Epithelial cell of proximal tubule (primary cell): ENCODE data around the gene GPR37L1. TPM values are rescaled to one million over a fixed set of nuclear protein-coding genes. Genes with fewer than 3 reads are reported as not detected.
"Not testable (repeated sequence)": the region's sequence is repeated elsewhere in the genome, so short reads cannot be mapped to it uniquely, and the experiment has no call there.

Experiments
- DNase-seq: peaks from one replicate; pipeline ENCODE4 v3.0.0-alpha.2; 2011; ENCODE audit warnings: low read depth
- H3K4me3 ChIP-seq: 2 replicates; pipeline ENCODE4 v1.5.1; 2011; ENCODE audit warnings: low read depth, mild to moderate bottlenecking, low read length
- total RNA-seq: library from RNA; depleted of rRNA; stranded (reverse); fragments of >200 nt; gene quantifications from 2 replicates; pipeline ENCODE4 v1.2.3, GENCODE V29; 2015
- TF ChIP-seq, protein P1 (sequence below): conservative IDR thresholded peaks from 2 replicates; pipeline ENCODE4 v1.5.1; 2012; ENCODE audit warnings: low read depth, mild to moderate bottlenecking, low read length

Gene GPR37L1
- total RNA-seq, 1 donor from 2014 or later = 0.06 TPM

DNA sequence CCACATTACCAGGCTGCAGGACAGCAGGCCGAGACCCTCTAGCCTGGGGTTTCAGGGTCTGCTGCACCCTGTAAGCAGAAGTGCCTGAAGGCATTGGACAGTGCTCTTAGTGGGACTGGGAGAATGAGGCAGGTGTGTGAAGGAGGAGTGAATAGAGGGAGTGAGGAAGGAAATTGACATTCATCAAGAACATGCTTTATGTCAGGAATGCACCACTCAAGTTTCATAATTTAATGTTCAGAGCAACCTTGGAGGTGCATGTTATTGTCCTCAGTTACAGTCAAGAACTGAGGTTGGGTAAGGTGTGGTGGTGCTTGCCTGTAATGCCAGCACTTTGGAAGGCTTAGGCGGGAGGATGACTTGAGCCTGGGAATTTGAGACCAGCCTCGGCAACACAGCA lies 11.7 kb upstream of the GPR37L1 start:
- TF ChIP-seq, protein P1, sequence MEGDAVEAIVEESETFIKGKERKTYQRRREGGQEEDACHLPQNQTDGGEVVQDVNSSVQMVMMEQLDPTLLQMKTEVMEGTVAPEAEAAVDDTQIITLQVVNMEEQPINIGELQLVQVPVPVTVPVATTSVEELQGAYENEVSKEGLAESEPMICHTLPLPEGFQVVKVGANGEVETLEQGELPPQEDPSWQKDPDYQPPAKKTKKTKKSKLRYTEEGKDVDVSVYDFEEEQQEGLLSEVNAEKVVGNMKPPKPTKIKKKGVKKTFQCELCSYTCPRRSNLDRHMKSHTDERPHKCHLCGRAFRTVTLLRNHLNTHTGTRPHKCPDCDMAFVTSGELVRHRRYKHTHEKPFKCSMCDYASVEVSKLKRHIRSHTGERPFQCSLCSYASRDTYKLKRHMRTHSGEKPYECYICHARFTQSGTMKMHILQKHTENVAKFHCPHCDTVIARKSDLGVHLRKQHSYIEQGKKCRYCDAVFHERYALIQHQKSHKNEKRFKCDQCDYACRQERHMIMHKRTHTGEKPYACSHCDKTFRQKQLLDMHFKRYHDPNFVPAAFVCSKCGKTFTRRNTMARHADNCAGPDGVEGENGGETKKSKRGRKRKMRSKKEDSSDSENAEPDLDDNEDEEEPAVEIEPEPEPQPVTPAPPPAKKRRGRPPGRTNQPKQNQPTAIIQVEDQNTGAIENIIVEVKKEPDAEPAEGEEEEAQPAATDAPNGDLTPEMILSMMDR = no peak
- DNase-seq = no peak
- H3K4me3 ChIP-seq = no peak overlapping the region

DNA sequence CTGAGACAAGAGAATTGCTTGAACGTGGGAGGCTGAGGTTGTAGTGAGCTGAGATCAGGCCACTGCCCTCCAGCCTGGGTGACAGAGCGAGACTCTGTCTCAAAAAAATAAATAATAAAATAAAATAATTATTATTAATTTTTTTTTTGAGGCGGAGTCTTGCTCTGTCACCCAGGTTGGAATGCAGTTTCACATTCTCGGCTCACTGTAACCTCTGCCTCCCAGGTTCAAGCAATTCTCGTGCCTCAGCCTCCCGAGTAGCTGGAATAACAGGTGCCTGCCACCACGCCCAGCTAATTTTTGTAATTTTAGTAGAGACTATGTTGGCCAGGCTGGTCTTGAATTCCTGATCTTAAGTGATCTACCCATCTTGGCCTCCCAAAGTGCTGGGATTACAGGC lies 11.1 kb upstream of the GPR37L1 start:
- not testable (repeated sequence) for DNase-seq

DNA sequence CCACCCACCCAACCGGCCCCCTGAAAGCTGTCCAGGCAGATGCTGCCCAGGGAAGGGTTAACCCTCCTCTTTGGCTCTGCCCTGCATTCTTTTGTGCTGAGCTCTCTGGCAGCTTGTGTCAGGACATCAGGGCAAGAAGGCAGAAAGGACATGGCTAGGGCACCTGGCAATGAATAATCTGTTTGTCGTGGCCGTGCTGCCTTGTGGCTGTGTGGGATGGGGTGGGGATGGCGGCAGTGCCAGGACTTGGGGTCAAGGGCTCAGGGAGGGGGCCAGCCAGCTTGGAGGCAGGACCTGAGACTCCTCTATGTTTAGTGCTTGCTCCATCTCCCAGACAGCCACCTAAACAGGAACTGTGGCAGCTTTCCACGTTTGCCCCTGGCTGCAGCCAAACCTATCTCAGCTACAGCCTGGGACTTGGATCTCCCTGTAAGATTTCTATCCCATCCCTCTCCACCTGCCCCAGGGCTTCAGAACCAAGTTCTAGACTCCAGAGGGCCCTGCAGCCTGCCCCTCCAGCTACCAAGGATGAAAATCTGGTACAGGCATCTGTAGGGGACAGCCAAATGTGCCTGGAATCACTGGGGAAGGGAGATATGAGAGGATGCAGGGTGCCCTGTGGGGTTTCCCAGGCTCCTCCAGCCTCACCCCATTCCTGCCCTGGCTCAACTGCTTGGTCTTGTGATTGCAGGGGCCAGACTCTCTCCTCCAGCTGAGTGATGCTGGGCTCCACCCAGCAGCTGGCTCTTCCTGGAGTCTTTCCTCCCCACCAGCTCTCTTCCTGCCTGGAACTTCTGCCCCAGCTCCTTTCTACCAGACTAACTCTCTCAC lies 9.6 kb upstream of the GPR37L1 start:
- TF ChIP-seq, protein P1 = no peak
- DNase-seq = no peak

More for the DNA sequence above, 11.1 kb upstream of the GPR37L1 start:
- not testable (repeated sequence) for H3K4me3 ChIP-seq

DNA sequence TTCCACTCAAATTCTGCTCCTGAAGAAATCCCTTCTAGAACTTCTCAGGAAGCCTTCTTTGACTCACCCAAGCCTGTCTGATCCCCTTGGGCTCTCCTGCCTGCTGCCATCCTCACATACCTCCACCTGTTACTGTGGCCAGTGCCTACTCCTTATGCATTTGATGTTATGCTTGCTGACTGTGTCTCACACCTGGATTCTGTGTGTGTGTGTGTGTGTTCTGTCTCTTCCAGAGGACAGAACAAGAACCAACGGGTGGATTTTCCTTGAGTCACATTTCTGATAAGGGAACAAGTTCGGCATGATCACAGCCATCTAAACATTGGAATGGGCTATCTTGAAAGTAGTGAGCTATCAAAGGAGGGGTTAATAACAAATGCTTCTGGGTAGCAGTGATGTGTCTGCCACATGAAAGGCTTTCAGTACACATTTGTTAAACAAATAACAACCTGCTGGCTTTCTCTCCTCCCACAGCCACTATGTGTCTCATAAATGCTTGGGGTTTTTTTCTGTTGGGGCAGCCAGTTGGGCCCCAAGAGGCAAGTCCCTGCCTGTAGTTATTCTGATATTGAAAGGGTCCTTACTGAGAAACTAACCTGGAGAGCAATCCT lies 8.9 kb upstream of the GPR37L1 start:
- H3K4me3 ChIP-seq = no peak overlapping the region
- TF ChIP-seq, protein P1 = no peak
- DNase-seq = no peak

More for the DNA sequence above, 9.6 kb upstream of the GPR37L1 start:
- H3K4me3 ChIP-seq = peak overlapping the region; percentile 2

DNA sequence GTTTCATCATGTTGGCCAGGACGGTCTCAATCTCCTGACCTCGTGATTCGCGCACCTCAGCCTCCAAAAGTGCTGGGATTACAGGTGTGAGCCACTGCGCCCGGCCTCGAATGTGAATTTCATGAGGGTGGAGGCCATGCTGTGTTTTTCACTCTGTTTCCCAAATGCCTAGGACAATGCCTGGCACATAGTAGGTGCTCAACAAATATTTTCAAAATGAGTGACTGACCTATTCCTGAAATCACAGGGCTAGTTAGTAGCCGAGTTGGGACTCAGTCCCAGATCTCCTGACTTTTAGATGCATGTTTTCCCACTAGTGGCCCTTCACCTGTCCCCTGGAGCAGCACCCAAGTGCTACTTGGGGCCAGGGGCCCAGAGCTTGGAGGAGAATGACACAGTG lies 6.4 kb upstream of the GPR37L1 start:
- TF ChIP-seq, protein P1 = no peak
- no peak for DNase-seq
- no peak overlapping the region for H3K4me3 ChIP-seq

DNA sequence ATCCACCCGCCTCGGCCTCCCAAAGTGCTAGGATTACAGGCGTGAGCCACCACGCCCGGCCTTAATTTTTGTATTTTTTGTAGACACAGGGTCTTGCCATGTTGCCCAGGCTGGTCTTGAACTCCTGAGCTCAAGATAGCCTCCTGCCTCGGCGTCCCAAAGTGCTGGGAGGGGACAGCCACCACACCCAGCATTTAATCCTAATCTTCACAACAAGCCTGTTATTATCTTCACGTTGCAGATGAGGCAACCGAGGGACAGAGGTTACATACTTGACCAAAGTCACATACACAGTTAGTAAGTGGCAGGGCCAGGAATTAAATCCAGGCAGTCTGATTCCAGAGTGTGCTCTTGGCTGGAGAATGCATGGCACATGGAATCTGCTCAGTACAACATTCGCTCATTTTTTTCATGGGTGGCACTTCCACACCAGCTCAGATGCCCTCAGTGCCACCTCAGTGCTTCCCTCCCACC lies 4.8 kb upstream of the GPR37L1 start:
- TF ChIP-seq, protein P1 = no peak
- H3K4me3 ChIP-seq = no peak overlapping the region
- DNase-seq = no peak

DNA sequence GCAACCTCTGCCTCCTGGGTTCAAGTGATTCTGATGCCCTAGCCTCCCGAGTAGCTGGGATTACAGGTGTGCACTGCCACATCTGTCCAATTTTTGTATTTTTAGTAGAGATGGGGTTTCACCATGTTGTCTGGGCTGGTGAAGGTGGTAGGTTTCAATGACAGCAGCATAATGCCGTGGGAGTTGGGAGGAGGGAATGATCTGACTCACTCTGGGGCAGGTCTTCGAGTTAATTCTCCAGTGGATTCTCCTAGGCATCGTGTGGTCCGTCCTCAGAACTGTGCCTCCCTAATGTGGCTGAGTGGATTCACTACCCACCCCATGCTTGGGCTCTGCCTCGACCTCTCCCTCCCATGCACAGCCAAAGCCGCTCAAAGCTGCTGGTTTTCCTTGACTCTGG lies 1.7 kb upstream of the GPR37L1 start:
- TF ChIP-seq, protein P1 = no peak
- DNase-seq = no peak
- H3K4me3 ChIP-seq = no peak overlapping the region
